HUES6 (cell line): ENCODE results near the gene PIGH.
A peak's percentile ranks its signal among the peaks of the same experiment; 100 is the strongest.
"Not testable (repeated sequence)": the region's sequence is repeated elsewhere in the genome, so short reads cannot be mapped to it uniquely, and the experiment has no call there.

Experiments
- H3K27ac ChIP-seq: 2 replicates; pipeline ENCODE4 v1.7.0; 2013; ENCODE audit warnings: low read depth, mild to moderate bottlenecking, low read length, inconsistent platforms
- H3K27me3 ChIP-seq: 2 replicates; pipeline ENCODE4 v1.6.1; 2013; ENCODE audit warnings: low read length; ENCODE audit not compliant: control insufficient read depth, insufficient read depth
- H3K36me3 ChIP-seq: 2 replicates; pipeline ENCODE4 v1.6.1; 2013; ENCODE audit warnings: low read length; ENCODE audit not compliant: control insufficient read depth, insufficient read depth
- H3K4me1 ChIP-seq: 2 replicates; pipeline ENCODE4 v1.6.1; 2013; ENCODE audit warnings: low read length; ENCODE audit not compliant: control insufficient read depth, insufficient read depth
- H3K4me3 ChIP-seq: 2 replicates; pipeline ENCODE4 v1.5.1; 2013; ENCODE audit warnings: low read depth, low read length
- H3K9ac ChIP-seq: one replicate; pipeline ENCODE4 v1.6.1; 2013; ENCODE audit warnings: mild to moderate bottlenecking, low read length
- H3K9me3 ChIP-seq: 2 replicates; pipeline ENCODE4 v1.6.1; 2013; ENCODE audit warnings: low read depth, low read length; ENCODE audit not compliant: control insufficient read depth, insufficient read depth

PIGH gene

GRCh38 chr14:67630938-67631337 is 30.9 kb upstream of the PIGH start:
- Histone ChIP-seq H3K27ac (no peak overlapping the region), H3K4me1 (no peaks in the 10 kb centered on the region), H3K9ac (no peak overlapping the region), H3K27me3 (no peaks in the 10 kb centered on the region), H3K36me3 (no peaks in the 10 kb centered on the region), H3K9me3 (no peaks in the 10 kb centered on the region), H3K4me3 (no peak overlapping the region)

- Histone ChIP-seq H3K4me3 (no peak overlapping the region), H3K27ac (no peak overlapping the region), H3K27me3 (no peaks in the 10 kb centered on the region), H3K4me1 (no peaks in the 10 kb centered on the region), H3K9me3 (no peaks in the 10 kb centered on the region), H3K9ac (no peak overlapping the region), H3K36me3 (no peaks in the 10 kb centered on the region)
These were observed 30.1 kb upstream of the PIGH start for GRCh38 chr14:67630186-67630585.

GRCh38 chr14:67627519-67627918 is 27.5 kb upstream of the PIGH start:
- Histone ChIP-seq H3K27ac (no peak overlapping the region), H3K9ac (no peak overlapping the region), H3K27me3 (no peaks in the 10 kb centered on the region), H3K9me3 (no peaks in the 10 kb centered on the region), H3K4me1 (peaks cover 7% of the 10 kb centered on the region), H3K4me3 (no peak overlapping the region), H3K36me3 (peaks cover 9% of the 10 kb centered on the region; the same call in 1 of the 2 replicates)

GRCh38 chr14:67626131-67626530 is 26.1 kb upstream of the PIGH start:
- H3K36me3 ChIP-seq, H3K9me3 ChIP-seq, H3K27ac ChIP-seq, H3K27me3 ChIP-seq, H3K9ac ChIP-seq, H3K4me3 ChIP-seq: not testable (repeated sequence)
- peaks cover 13% of the 10 kb centered on the region for H3K4me1 ChIP-seq

- Histone ChIP-seq H3K27me3 (peaks cover 10% of the 10 kb centered on the region), H3K36me3 (peaks cover 9% of the 10 kb centered on the region; the same call in 1 of the 2 replicates), H3K27ac (peak overlapping the region; percentile 75; the same call in 1 of the 2 replicates), H3K9me3 (no peaks in the 10 kb centered on the region), H3K4me1 (peaks cover 19% of the 10 kb centered on the region), H3K4me3 (peak overlapping the region; percentile 16; the same call in 1 of the 2 replicates), H3K9ac (peak overlapping the region; percentile 6)
These were observed 23.0 kb upstream of the PIGH start for GRCh38 chr14:67623114-67623513.

- peaks cover 9% of the 10 kb centered on the region; the same call in 1 of the 2 replicates for H3K36me3 ChIP-seq
- H3K27ac ChIP-seq = peak overlapping the region; percentile 75; the same call in 1 of the 2 replicates
- no peaks in the 10 kb centered on the region for H3K9me3 ChIP-seq
- H3K4me3 ChIP-seq = peak overlapping the region; percentile 16; the same call in 1 of the 2 replicates
- peaks cover 10% of the 10 kb centered on the region for H3K27me3 ChIP-seq
- H3K4me1 ChIP-seq = peaks cover 19% of the 10 kb centered on the region
- peak overlapping the region; percentile 6 for H3K9ac ChIP-seq
These were observed 22.6 kb upstream of the PIGH start for GRCh38 chr14:67622675-67623074.

GRCh38 chr14:67620217-67620785 is 20.2 kb upstream of the PIGH start:
- Histone ChIP-seq H3K27me3 (peaks cover 10% of the 10 kb centered on the region), H3K9ac (peak overlapping the region; percentile 71), H3K9me3 (no peaks in the 10 kb centered on the region), H3K27ac (no peak overlapping the region), H3K36me3 (peaks cover 9% of the 10 kb centered on the region; the same call in 1 of the 2 replicates), H3K4me1 (peaks cover 19% of the 10 kb centered on the region), H3K4me3 (peak overlapping the region; percentile 94)

- peak within 1 kb of the TSS; percentile 71 for H3K9ac ChIP-seq
- peaks cover 12% of the 10 kb centered on the region for H3K27me3 ChIP-seq
- H3K9me3 ChIP-seq = no peaks in the 10 kb centered on the region
- H3K4me1 ChIP-seq = peaks cover 19% of the 10 kb centered on the region
- H3K36me3 ChIP-seq = peaks cover 3% of the 10 kb centered on the region; the same call in 1 of the 2 replicates
- H3K27ac ChIP-seq = no peak within 1 kb of the TSS
- peak within 1 kb of the TSS; percentile 94 for H3K4me3 ChIP-seq
These were observed 19.6 kb upstream of the PIGH start, which contains the start of gene ARG2 for GRCh38 chr14:67619446-67620216. Gene ARG2, plus strand, starts transcription at chr14:67619920. Its CDS starts 58 bp downstream, at chr14:67619978.

GRCh38 chr14:67618617-67619063 is 18.6 kb upstream of the PIGH start:
- H3K4me3 ChIP-seq = no peak overlapping the region

GRCh38 chr14:67610491-67610890 is 10.4 kb upstream of the PIGH start:
- no peaks in the 10 kb centered on the region for H3K9me3 ChIP-seq
- no peak overlapping the region for H3K9ac ChIP-seq
- peaks cover 7% of the 10 kb centered on the region for H3K4me1 ChIP-seq
- no peak overlapping the region for H3K4me3 ChIP-seq
- H3K27me3 ChIP-seq = peaks cover 86% of the 10 kb centered on the region
- H3K27ac ChIP-seq = no peak overlapping the region
- H3K36me3 ChIP-seq = no peaks in the 10 kb centered on the region

More at GRCh38 chr14:67618617-67619063, 18.6 kb upstream of the PIGH start:
- Histone ChIP-seq H3K9ac (no peak overlapping the region), H3K27me3 (peaks cover 20% of the 10 kb centered on the region), H3K9me3 (no peaks in the 10 kb centered on the region), H3K4me1 (peaks cover 19% of the 10 kb centered on the region), H3K27ac (no peak overlapping the region), H3K36me3 (no peaks in the 10 kb centered on the region)
